Large intestine (tissue), 3 donors: ENCODE measurements around the gene TNFRSF1A. TPM values are rescaled to one million over a fixed set of nuclear protein-coding genes. Genes with fewer than 3 reads are reported as not detected.
A peak's percentile ranks its signal among the peaks of the same experiment; 100 is the strongest.

Experiments used
- DNase-seq, 2 donors: peaks; one replicate each; pipeline versions ENCODE4 v3.0.0 to v3.0.0-alpha.2; 2013
- H3K27ac ChIP-seq: one replicate; pipeline ENCODE4 v1.5.1; 2013; ENCODE audit warnings: low read length
- H3K27me3 ChIP-seq: 2 replicates; pipeline ENCODE4 v1.6.1; 2013; ENCODE audit warnings: low read length; ENCODE audit not compliant: control insufficient read depth, insufficient read depth
- H3K36me3 ChIP-seq: 2 replicates; pipeline ENCODE4 v1.6.1; 2013; ENCODE audit warnings: low read length; ENCODE audit not compliant: control insufficient read depth, insufficient read depth
- H3K4me1 ChIP-seq: one replicate; pipeline ENCODE4 v1.6.1; 2013; ENCODE audit warnings: low read length; ENCODE audit not compliant: control insufficient read depth, insufficient read depth
- H3K4me3 ChIP-seq: one replicate; pipeline ENCODE4 v1.5.1; 2013; ENCODE audit warnings: low read length
- H3K9me3 ChIP-seq: one replicate; pipeline ENCODE4 v1.6.1; 2013; ENCODE audit warnings: mild to moderate bottlenecking, low read depth, low read length, moderate library complexity; ENCODE audit not compliant: control insufficient read depth
- WGBS: methylation state at CpG from one replicate; pipeline ENCODE4 v1.1.5; 2013; ENCODE audit warnings: low lambda C conversion rate; ENCODE audit not compliant: insufficient coverage; 5-methylcytosine and 5-hydroxymethylcytosine counted together
- polyA plus RNA-seq: library from polyadenylated mRNA; unstranded; fragments of 120-200 nt; gene quantifications from one replicate; pipeline ENCODE4 v1.2.1, GENCODE V29; 2013

Gene TNFRSF1A
- polyA plus RNA-seq, 1 donor, result 122 TPM

DNA sequence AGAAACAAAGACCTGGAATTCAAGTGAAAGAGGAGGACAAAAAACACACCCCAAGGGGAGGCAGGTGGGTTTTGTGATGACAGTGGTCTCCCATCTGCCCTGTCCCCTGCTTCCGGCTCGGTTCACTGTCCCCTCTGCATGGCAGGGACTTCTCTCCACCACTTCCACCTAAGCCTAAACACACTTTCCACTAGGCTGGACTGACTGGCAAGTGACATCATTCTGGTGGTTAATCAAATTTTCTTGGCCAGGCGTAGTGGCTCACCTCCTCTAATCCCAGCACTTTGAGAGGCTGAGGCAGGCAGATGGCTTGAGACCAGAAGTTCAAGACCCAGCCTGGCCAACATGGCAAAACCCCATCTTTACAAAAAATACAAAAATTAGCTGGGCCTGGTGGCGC is 19.5 kb downstream of the TNFRSF1A start:
- Histone ChIP-seq H3K36me3 (peaks cover 74% of the 10 kb centered on the region), H3K27me3 (no peaks in the 10 kb centered on the region), H3K4me1 (peaks cover 31% of the 10 kb centered on the region), H3K9me3 (no peaks in the 10 kb centered on the region), H3K27ac (peak overlapping the region; percentile 36), H3K4me3 (no peak overlapping the region)
- 100% methylated on average over 1 of the region's 4 CpGs for WGBS
- no peak for DNase-seq

DNA sequence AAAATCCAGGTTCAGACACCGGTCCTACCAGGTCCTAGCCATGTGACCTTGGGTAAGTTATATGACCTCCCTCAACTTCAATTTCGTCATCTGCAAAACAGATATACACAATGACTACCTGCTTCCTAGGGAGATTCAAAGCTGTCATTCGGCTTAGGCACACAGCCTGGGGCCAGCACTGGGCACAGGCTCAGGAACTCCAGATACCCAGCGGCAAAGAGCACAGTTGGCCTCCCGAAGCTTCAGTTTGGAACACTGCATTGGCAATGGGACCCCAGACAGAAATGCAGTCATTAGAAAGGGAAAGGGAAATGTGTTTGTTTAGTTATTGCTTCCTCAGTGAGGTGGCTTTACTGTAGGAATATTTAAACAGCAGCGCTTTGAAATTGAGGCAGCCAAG is 20.0 kb downstream of the TNFRSF1A start:
- H3K4me1 ChIP-seq, result peaks cover 35% of the 10 kb centered on the region
- H3K4me3 ChIP-seq, result no peak overlapping the region
- H3K36me3 ChIP-seq, result peaks cover 74% of the 10 kb centered on the region
- no peaks in the 10 kb centered on the region for H3K27me3 ChIP-seq
- WGBS, result 100% methylated on average over 1 of the region's 6 CpGs
- peak overlapping the region; percentile 36 for H3K27ac ChIP-seq
- H3K9me3 ChIP-seq, result no peaks in the 10 kb centered on the region
- DNase-seq, result peak in 1 of 2 donors; percentile 43

DNA sequence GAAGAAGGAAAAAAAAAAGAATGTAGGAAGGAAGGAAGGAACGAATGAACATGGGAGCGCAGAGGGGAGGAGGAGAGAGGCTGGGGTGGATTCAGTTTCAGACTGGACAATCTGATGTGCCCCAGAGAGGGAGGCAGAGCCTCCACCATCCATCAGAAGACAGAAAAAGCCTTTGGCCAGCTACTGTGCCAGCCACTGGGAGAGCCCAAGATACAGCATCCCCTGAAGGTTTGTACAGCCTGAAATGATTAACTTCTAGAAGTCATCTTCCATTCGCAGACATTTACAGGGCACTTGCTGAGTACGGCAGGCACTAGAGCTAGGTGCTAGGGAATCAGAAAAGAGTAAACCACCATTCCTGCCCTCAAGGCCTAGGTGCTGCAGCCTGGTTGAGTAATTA is 22.4 kb downstream of the TNFRSF1A start:
- WGBS, result no CpG with 5 or more reads among the region's 4 CpGs
- no peak for DNase-seq
- Histone ChIP-seq H3K9me3 (no peaks in the 10 kb centered on the region), H3K27me3 (no peaks in the 10 kb centered on the region), H3K4me3 (no peak overlapping the region), H3K36me3 (peaks cover 81% of the 10 kb centered on the region), H3K4me1 (peaks cover 39% of the 10 kb centered on the region), H3K27ac (no peak overlapping the region)

DNA sequence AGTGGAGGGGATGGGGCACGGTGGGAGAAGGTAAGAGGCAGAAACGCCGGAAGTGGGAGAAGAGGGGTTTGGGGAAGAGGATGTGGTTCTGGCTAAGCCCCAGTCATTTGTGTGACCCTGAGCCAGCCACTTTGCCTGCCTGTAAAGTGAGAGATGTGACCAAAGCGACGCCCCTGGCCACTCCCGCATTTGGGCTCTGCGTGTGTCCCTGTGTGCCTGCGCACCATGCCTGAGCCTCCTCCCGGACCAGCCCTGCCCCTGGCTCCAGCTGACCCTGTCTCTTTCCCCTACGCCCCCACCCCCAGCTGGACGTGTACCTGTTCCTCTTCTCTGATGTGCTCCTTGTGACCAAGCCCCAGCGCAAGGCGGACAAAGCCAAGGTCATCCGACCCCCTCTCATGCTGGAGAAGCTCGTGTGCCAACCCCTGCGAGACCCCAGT is 23.4 kb downstream of the TNFRSF1A start:
- H3K36me3 ChIP-seq, result peaks cover 86% of the 10 kb centered on the region
- no peak for DNase-seq
- no CpG with 5 or more reads among the region's 16 CpGs for WGBS

DNA sequence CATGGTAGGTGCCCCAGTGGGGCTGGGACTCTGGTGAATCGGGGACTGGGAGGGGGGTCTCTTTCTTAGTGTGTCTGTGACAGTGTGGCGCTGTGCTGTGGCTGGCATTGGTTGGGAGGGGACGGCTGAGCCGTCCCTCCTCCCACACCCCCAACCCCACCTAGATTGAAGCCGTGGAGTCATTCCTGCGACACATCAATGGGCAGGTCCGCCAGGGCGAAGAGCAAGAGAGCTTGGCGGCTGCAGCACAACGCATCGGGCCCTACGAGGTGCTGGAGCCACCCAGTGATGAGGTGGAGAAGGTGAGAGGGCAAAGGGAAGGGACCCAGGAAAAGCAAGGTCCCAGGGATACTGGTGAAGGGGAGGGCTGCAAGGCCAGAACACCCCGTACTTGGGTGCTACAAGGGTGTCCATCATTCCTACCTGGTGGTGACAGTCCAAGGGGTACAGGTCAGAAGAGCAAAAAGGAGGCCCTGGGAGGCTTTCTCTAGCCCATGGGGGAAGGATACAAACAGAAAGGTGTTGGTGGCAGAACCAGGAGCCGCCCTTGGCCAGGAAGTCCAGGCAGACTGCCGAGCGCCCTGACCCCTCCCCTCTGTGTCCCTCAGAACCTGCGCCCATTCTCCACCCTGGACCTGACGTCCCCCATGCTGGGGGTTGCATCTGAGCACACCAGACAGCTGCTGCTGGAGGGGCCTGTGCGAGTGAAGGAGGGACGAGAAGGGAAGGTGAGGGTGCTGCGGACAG is 24.0 kb downstream of the TNFRSF1A start:
- no peak overlapping the region for H3K4me3 ChIP-seq
- H3K27me3 ChIP-seq, result no peaks in the 10 kb centered on the region
- WGBS, result 85% methylated on average over 7 of the region's 21 CpGs
- no peak for DNase-seq
- no peaks in the 10 kb centered on the region for H3K9me3 ChIP-seq
- peaks cover 40% of the 10 kb centered on the region for H3K4me1 ChIP-seq
- H3K27ac ChIP-seq, result no peak overlapping the region
- H3K36me3 ChIP-seq, result peaks cover 92% of the 10 kb centered on the region

More for the DNA sequence above, 23.4 kb downstream of the TNFRSF1A start:
- Histone ChIP-seq H3K9me3 (no peaks in the 10 kb centered on the region), H3K27me3 (no peaks in the 10 kb centered on the region), H3K4me1 (peaks cover 38% of the 10 kb centered on the region), H3K4me3 (no peak overlapping the region), H3K27ac (no peak overlapping the region)

DNA sequence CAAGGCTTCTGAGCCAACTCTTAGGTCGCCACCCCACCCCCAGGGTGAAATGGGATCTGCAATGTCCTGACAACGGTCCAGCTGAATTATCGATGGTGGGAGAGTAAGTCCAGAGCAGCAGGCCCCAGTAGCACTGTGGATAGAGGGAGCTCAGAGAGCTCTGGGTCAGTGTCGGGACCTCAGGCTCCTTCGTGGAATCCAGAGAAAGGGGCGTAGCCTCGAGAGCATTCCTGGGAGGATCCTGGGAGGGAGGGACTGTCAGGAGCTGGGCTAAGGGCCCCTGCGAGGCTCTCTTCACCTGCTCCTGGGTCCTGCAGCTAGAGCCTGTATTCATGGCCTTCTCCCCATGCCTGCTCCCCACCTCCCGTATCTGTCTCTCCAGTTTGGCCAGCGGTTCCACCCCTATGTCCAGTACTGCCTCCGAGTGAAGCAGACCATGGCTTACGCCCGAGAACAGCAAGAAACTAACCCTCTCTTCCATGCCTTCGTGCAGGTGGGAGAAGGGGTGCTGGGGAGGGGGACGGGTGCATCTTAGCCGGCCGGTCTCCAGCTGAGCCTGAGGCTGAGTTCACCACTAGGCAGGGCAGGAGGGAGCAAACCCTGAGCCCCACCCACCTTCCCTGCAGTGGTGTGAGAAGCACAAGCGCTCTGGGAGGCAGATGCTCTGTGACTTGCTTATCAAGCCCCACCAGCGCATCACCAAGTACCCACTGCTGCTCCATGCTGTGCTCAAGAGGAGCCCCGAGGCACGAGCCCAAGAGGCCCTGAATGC is 24.8 kb downstream of the TNFRSF1A start:
- Histone ChIP-seq H3K9me3 (no peaks in the 10 kb centered on the region), H3K27ac (no peak overlapping the region), H3K36me3 (peaks cover 88% of the 10 kb centered on the region), H3K4me1 (peaks cover 42% of the 10 kb centered on the region), H3K27me3 (no peaks in the 10 kb centered on the region), H3K4me3 (no peak overlapping the region)
- WGBS, result no CpG with 5 or more reads among the region's 21 CpGs
- DNase-seq, result no peak

DNA sequence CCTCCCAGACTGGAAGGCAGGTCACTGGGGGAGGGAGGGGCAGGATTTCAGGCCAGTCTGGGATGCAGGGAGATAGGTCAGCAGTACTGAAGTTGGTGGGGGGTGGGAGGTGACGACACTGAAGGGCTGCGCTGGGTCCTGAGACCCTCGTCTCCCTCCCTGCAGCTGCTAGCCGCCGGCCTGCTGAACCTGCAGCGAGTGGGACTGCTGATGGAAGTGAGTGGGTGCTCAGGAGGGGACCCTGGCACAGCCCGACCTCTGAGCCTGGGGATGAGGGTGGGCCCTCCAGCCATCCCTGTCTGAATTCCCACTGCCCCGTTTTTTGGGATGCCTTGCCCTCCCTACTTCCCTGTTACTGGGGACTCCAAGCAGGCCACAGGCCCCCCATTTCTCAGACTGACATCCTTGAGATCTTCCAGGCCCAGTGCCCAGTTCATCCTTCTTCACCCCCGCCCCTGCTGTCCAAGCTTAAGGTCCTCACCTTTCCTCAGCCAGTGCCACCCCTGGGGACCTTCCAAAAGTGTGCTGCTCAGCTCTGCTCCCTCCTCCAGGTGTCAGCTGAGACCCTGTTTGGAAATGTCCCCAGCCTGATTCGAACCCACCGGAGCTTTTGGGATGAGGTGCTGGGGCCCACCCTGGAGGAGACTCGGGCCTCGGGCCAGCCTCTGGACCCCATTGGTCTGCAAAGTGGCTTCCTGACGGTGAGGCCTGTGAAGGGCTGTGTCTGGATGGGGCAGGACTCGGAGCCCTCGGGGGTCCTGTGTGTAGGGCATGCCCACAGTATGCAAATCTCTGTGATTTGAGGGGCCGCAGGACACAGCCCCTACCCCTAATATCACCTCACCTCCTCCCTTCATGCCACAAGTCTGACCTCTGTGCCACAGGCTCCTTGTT is 25.9 kb downstream of the TNFRSF1A start:
- Histone ChIP-seq H3K4me1 (peaks cover 43% of the 10 kb centered on the region), H3K27me3 (no peaks in the 10 kb centered on the region), H3K36me3 (peaks cover 83% of the 10 kb centered on the region), H3K4me3 (no peak overlapping the region), H3K27ac (no peak overlapping the region), H3K9me3 (no peaks in the 10 kb centered on the region)
- WGBS, result no CpG with 5 or more reads among the region's 17 CpGs
- no peak for DNase-seq

DNA sequence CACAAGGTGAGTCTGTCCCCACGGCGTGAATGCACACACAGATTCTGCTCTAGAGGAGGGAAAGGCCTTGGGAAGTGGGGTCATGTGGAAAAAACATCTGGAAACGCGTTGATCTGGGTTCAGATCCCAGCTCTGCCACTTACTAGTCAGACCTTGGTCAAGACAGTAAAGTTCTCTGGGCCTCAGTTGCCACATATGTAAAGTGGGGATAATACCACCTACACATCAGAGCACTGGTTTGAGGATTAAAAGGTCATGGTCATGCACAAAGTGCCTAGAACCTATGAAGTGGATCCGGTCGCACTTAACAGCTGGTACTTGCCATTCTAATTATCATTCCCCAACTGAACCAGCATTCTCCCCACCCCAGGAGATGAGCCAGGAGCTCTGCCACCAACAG is 26.7 kb downstream of the TNFRSF1A start:
- Histone ChIP-seq H3K27me3 (no peaks in the 10 kb centered on the region), H3K36me3 (peaks cover 76% of the 10 kb centered on the region), H3K27ac (no peak overlapping the region), H3K4me1 (peaks cover 43% of the 10 kb centered on the region), H3K9me3 (no peaks in the 10 kb centered on the region), H3K4me3 (no peak overlapping the region)
- DNase-seq, result no peak
- 90% methylated on average over 2 of the region's 6 CpGs for WGBS

DNA sequence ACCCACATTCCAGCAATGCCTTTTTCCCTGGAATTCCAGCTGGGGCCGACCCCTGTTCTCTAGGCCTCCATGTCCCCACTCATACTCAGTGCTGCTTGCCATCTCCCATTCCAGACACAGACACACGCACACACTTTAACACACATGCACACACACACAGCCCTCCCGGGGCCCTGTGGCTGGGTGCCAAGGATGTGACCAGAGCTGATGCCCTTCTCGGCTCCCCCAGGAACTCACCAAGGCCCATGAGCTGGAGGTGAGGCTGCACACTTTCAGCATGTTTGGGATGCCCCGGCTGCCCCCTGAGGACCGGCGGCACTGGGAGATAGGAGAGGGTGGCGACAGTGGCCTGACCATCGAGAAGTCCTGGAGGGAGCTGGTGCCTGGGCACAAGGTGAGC is 27.1 kb downstream of the TNFRSF1A start:
- DNase-seq, result no peak
- H3K27me3 ChIP-seq, result no peaks in the 10 kb centered on the region
- H3K27ac ChIP-seq, result no peak overlapping the region
- H3K4me3 ChIP-seq, result no peak overlapping the region
- no CpG with 5 or more reads among the region's 9 CpGs for WGBS
- H3K9me3 ChIP-seq, result no peaks in the 10 kb centered on the region
- peaks cover 72% of the 10 kb centered on the region for H3K36me3 ChIP-seq
- H3K4me1 ChIP-seq, result peaks cover 43% of the 10 kb centered on the region

DNA sequence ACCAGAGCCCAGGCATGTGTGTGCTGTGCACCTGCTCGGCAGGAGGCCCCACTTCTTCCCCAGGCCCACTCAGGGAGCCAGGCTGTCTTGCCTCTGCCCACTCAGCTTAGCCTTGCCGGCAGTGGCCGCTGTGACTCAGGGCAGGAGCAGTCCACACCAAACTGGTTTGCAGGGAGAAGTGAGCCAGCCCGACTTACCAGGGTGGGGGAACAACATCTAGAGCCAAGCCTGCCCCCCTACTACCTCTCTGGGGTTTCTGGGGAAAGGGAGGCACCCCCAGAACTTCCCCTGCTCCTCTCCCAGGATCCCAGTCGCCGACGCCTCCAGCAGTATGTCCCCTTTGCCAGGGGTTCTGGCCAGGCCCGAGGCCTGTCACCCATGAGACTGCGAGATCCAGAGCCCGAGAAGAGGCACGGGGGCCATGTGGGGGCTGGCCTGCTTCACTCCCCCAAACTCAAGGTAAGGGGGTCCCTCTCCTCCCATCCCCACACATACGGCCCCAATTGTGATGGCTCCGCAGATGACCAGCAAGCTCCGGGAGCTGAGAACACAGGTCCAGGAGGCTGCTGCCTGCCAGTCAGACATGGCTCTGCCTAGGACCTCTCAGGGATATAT is 28.4 kb downstream of the TNFRSF1A start:
- peaks cover 53% of the 10 kb centered on the region for H3K4me1 ChIP-seq
- H3K27me3 ChIP-seq, result no peaks in the 10 kb centered on the region
- H3K9me3 ChIP-seq, result no peaks in the 10 kb centered on the region
- DNase-seq, result no peak
- H3K36me3 ChIP-seq, result peaks cover 60% of the 10 kb centered on the region
- WGBS, result no CpG with 5 or more reads among the region's 14 CpGs
- peak overlapping the region; percentile 6 for H3K4me3 ChIP-seq
- H3K27ac ChIP-seq, result peak overlapping the region; percentile 99
